GM19372 (cell line): ENCODE results near the gene RTL1.

ENCODE experiments used
- ATAC-seq: cut with Tn5 transposase; IDR thresholded peaks from one replicate; pipeline ENCODE4 v1.9.1; 2021; ENCODE audit warnings: mild to moderate bottlenecking, low read depth, moderate library complexity; ENCODE audit not compliant: unreplicated experiment

The RTL1 gene

GRCh38 chr14:100854435-100854834, 49.1 kb downstream of the RTL1 start:
- ATAC-seq, result no peak

DNA sequence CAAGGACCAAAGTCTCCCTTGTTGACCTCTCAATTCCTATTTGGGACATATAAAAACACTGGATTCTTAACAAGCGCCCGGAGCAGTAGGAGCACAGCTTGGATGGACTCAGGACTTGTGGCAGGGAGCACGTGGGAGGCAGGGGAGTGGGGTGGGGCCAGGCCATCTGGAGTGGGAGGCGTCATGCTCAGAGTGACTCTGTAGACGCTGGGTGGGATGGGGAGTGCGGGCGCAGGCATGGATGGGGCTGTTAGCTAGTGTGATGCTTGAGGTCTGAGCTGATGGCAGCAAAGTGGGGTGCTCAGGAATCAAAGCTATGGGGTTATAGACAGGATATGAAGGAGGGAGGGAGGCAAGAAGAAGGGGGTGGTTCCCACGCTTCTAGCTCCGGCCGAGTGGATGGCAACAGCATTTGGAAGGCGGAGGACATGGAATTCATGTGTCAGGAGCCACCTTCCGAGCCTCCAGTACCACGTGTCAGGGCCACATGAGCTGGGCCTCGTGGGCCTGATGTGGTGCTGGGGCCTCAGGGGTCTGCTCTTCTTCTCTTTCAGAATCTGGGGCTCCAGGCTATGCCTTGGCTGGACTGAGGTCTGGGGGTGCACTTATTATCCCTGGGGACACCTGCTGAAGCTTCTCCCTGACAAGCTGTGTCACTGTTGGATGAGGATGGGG, 51.4 kb downstream of the RTL1 start:
- ATAC-seq, result no peak

- ATAC-seq, result no peak
These were observed 52.0 kb downstream of the RTL1 start for GRCh38 chr14:100851586-100851916.

DNA sequence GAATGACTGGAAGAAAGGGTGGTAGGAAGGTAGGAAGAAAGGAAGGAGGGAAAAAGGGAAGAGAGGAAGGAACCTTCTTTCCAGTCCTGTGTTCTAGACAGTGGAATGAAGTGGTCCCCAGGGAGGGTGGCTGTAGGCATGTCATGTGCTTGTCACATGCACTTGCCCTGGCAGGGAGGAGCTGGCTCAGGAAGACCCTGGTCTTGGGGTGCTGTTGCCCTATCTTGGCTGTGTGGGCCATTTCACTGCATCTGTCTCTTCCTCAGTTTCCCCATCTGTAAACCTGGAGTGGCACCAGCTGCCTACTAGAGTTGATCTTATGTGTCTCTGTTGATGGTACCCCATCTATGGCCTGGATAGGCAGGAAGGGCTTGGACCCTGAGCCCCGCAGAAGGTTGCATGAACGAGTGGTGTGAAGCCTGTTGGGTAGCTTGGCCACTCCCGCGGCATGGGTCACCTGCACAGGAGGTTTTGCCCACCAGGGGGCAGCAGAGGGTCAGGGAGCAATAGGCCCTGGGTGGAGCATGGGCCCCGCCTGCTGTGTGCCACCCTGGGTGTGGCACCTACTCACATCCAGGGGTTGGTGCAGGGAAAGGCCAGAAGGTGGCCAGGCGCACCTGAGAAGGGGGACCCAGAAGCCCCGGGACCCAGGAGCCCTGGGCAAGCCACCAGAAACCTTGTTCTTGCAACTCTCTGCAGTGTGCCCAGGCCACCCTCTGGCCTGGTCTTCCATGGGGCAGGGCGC, 52.5 kb downstream of the RTL1 start:
- ATAC-seq, result no peak

DNA sequence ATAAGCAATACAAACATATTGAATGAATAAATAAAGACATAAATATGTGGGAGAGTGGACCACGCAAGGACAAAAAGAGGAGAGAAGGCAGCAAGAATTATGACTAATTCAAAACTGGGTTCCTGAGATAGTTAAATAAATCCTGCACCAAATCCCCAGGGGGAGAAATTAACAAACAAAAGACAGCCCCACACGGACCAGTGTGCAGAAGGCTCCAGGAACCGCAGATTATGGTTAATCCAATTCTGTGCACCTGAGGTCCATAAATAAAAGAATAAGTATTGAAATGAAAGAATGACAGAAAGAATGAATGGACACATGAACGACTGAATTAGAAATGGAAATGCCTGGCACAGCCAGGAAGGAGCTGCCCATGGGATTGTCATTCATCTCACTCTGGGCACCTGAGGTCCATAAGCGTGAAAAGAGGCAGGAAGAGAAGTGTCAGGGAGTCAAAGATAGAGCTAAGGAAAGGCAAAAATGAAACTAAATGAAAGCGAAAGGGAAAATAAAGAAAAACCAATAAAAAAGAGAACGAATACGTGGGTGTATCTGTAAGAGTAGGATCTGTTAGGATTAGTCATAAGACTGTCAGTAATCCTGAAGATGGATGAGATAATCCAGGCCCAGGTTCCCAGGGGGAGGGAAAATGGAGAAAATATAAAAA, 54.3 kb downstream of the RTL1 start:
- no peak for ATAC-seq

DNA sequence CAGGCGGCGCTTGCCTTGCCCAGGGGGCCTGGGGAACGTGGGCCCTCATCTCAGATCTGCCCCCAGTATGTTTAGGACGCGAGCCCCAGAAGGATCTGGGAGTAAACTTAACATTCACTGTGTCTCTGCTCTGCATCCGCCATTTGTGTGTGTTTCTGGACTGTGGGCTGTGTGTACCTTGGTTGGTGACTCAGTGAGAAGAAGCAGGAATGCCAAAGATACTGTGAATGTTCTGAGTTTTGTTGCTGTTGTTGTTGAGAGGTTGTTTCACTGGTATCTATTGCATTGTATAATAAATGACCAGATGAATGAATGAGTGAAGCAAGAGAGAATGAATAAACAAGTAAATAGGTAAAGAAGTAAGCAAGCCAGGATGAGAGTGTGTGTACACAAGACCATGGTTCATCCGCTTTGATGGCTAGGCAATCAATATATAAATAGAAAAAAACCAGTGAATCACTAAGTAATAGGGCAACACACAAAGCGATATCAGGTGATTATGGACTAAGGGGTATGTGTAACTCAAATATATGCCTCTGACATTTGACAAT, 57.1 kb downstream of the RTL1 start:
- no peak for ATAC-seq

GRCh38 chr14:100845341-100845740, 58.2 kb downstream of the RTL1 start:
- ATAC-seq, result no peak

DNA sequence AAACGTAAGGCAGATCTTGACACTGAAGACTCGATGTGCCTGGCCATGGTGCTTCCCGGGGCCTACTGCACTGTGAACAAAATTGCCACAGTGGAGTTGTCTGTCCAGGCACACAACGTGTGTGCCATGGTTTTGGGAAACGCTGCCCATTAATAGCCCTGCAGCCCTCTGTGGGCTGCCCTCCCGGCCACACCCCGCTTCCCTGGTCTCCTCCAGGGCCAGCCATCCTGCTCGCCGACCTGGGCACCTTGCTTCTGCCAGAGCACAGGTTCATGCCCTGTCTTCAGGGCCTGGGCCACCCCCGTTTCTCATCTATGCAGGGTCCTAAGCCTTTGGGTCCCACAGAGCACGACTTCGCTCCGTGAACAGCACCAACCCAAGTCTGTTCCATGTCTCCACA, 58.7 kb downstream of the RTL1 start:
- no peak for ATAC-seq

GRCh38 chr14:100844421-100844820, 59.1 kb downstream of the RTL1 start:
- ATAC-seq, result no peak

DNA sequence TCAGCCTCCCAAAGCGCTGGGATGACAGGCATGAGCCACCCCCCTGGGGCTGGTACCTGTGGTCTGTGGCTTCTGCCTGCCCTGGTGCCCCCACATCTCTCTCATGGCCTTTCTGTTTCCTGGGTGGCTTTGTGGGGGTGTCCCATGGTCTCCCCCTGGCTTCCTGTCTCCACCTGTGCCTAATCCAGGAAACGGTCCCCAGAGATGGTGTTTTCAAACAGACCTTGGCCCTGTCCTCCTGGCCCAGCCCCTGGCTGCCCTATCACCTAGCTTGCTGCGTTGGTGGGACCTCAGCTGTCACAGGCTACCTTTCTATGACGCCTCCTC, 59.5 kb downstream of the RTL1 start:
- ATAC-seq, result no peak

DNA sequence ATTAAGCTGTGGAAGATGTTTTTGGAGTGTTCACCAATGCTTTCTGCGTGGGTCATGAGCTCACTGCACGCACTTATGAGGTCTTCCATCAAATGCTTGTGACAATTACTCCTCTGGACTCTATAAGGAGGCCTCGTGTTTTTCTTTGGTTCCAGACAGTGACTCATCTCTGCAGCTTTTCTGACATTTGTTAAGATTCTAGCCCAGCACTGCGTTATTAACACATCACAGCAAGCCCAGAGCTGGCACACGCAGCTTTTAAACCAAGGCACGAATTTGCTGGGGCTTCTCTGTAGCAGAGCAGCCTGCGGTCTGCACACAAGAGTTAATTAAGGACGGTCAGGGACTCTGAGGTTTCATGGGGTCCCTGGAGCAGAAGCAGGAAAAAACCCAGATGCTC, 60.7 kb downstream of the RTL1 start:
- no peak for ATAC-seq

- no peak for ATAC-seq
These were observed 61.6 kb downstream of the RTL1 start for GRCh38 chr14:100841761-100842403.

- no peak for ATAC-seq
These were observed 62.3 kb downstream of the RTL1 start for GRCh38 chr14:100841066-100841760.

- no peak for ATAC-seq
These were observed 63.0 kb downstream of the RTL1 start for GRCh38 chr14:100840286-100841065.

- ATAC-seq, result no peak
These were observed 63.8 kb downstream of the RTL1 start for GRCh38 chr14:100839681-100840111.

- ATAC-seq, result no peak
These were observed 64.3 kb downstream of the RTL1 start for GRCh38 chr14:100839315-100839585.

DNA sequence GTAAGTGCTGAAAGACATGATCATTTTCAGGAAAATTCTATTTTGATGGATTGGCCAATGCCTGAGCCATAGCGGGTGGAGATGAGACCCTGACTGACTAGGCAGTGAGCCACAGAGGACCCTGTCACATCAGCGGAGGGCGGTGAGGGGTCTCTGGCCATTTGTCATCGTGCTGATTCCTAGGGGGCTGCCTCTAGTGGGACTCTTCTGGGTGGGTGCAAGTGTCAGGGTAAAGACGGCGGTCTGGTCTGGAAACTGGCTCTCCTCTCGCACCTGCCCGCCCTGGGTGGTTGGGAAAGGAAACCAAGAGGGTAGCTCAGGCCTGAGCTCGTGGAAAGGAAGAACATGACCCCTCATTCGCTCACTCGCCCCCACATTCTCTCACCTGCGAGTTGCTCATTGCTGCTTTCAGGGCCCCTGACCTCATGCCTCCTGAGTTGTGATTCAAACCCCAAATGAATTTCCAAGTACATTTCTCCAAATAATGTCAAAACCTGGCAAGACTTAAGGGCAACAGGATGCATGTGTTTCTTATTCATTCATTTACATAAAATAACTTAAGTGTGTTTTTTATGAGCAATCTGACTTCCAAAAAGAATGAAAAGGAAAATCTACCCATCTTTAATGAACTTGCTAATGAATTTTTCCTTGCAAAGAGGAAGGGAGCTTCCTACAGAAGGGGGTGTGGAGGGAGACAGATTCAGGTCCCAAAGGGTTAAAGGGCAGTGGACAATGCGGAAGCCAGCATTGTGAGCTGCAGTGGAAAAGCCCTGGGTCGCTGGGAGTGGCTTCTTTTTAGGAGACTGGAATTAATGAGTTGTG, 64.8 kb downstream of the RTL1 start:
- ATAC-seq, result no peak

DNA sequence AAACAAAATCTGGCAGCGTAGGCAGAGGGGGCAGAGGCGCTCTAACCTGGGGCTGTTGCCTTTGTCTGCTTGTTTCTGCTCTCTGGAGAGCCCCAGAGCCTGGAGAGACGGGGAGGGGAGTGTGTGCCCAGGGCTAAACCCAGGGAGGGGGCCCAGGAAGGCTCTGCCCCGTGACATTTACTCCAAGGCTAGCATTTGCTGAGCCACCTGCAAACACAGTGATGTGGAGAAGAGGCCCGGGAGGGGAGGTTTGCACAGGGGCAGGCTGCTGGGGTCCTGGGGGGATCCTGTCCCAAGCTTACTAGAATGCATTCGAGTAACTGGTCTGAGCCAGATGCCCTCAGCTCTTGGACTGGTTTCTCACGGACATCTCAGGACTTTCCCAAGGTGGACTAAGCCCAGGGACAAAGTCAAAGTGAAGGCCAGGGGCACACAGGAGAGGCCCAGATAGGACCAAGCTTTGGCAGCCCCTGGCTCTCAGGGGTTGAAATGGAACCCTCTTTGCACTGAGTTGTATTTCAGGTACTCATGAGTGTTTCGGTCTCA, 65.6 kb downstream of the RTL1 start:
- no peak for ATAC-seq
